Uterus (tissue), 2 donors: ENCODE data around the gene LRP1B.
"Not testable (repeated sequence)": the region's sequence is repeated elsewhere in the genome, so short reads cannot be mapped to it uniquely, and the experiment has no call there.

Source experiments
- POLR2A ChIP-seq, 2 donors: fragments of 450-650 bp; IDR thresholded peaks; one replicate each; pipeline ENCODE4 v1.6.1; 2016; ENCODE audit warnings: antibody characterized with exemption in 2 of 2, mild to moderate bottlenecking in 1 of 2, moderate library complexity in 1 of 2
- TF ChIP-seq, protein P1 (sequence below), 4 experiments: fragments of 200-600 bp in 2 of 4; fragments of 450-650 bp in 2 of 4; sonication (generic) in 2 of 4; IDR thresholded peaks; one replicate each; pipeline ENCODE4 v1.5.1; 2016 to 2019; ENCODE audit warnings: antibody characterized with exemption in 4 of 4, mild to moderate bottlenecking in 2 of 4, moderate library complexity in 1 of 4

DNA sequence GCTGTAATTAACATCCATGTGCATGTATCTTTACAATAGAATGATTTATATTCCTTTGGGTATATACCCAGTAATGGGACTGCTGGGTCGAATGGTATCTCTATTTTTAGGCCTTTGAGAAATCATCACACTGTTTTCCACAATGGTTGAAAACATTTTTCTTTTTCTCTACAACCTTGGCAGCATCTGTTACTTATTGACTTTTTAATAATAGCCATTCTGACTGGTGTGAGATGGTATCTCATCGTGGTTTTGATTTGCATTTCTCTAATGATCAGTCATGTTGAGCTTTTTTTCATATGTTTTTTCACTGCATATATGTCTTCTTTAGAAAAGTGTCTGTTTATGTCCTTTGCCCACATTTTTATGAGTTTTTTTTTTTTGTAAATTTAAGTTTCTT lies 1586.0 kb downstream of the LRP1B start:
- TF ChIP-seq, protein P1, sequence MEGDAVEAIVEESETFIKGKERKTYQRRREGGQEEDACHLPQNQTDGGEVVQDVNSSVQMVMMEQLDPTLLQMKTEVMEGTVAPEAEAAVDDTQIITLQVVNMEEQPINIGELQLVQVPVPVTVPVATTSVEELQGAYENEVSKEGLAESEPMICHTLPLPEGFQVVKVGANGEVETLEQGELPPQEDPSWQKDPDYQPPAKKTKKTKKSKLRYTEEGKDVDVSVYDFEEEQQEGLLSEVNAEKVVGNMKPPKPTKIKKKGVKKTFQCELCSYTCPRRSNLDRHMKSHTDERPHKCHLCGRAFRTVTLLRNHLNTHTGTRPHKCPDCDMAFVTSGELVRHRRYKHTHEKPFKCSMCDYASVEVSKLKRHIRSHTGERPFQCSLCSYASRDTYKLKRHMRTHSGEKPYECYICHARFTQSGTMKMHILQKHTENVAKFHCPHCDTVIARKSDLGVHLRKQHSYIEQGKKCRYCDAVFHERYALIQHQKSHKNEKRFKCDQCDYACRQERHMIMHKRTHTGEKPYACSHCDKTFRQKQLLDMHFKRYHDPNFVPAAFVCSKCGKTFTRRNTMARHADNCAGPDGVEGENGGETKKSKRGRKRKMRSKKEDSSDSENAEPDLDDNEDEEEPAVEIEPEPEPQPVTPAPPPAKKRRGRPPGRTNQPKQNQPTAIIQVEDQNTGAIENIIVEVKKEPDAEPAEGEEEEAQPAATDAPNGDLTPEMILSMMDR (IDR thresholded peaks at IDR 0.05), result not testable (repeated sequence)
- TF ChIP-seq POLR2A (IDR thresholded peaks at IDR 0.05), result not testable (repeated sequence)
